A673 (cell line): ENCODE results near the gene PLIN4.

ENCODE experiments used
- EZH2 ChIP-seq: fragments of 200-600 bp; sonication (generic); IDR thresholded peaks from 2 replicates; pipeline ENCODE4 v1.6.1; 2017; ENCODE audit warnings: borderline replicate concordance, low read depth, mild to moderate bottlenecking, mixed read lengths, antibody characterized with exemption, low read length; ENCODE audit not compliant: poor library complexity, severe bottlenecking
- TF ChIP-seq, protein P1 (sequence below): fragments of 300-800, 200-600 bp; sonication (generic); conservative IDR thresholded peaks from 2 replicates; pipeline ENCODE4 v1.5.1; 2017; ENCODE audit warnings: low read depth, mild to moderate bottlenecking, antibody characterized with exemption, low read length, moderate library complexity, mixed read lengths

DNA sequence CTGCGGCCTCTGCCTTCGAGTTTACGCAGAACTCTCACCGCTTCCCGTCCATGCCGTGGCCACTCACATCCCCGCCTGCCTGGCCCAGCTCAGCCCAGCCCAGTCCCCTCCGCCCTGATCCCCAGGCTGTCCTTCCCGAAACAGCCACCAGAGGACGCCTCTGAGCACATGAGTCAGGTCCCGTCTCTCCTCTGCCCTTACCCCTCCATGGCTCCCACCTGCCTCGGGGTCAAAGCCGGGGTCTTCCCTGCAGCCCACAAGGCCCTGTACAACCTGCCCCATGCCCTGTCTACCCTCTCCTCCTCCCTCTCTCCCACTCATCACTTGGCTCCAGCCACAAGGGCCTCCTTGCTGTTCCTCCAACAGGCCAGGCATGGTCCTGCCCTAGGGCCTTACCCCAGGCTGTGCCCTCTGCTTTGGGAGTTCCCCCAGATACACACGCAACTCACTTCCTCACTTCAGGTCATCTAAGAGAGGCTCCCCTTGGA lies 49.3 kb upstream of the PLIN4 start:
- TF ChIP-seq, protein P1, sequence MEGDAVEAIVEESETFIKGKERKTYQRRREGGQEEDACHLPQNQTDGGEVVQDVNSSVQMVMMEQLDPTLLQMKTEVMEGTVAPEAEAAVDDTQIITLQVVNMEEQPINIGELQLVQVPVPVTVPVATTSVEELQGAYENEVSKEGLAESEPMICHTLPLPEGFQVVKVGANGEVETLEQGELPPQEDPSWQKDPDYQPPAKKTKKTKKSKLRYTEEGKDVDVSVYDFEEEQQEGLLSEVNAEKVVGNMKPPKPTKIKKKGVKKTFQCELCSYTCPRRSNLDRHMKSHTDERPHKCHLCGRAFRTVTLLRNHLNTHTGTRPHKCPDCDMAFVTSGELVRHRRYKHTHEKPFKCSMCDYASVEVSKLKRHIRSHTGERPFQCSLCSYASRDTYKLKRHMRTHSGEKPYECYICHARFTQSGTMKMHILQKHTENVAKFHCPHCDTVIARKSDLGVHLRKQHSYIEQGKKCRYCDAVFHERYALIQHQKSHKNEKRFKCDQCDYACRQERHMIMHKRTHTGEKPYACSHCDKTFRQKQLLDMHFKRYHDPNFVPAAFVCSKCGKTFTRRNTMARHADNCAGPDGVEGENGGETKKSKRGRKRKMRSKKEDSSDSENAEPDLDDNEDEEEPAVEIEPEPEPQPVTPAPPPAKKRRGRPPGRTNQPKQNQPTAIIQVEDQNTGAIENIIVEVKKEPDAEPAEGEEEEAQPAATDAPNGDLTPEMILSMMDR: peak; percentile 88
- TF ChIP-seq EZH2: no peak
